Right lobe of liver (tissue), 4 donors: ENCODE measurements around the gene DGUOK.

Source experiments
- CTCF ChIP-seq, 4 donors: fragments of 200-600 bp in 3 of 4; fragments of 450-650 bp in 1 of 4; IDR thresholded peaks; one replicate each; pipeline versions ENCODE4 v1.5.1 to v1.8.0; 2016 to 2022; ENCODE audit warnings: antibody characterized with exemption in 4 of 4, mild to moderate bottlenecking in 2 of 4
- POLR2A ChIP-seq: fragments of 450-650 bp; IDR thresholded peaks from one replicate; pipeline ENCODE4 v1.6.1; 2017; ENCODE audit warnings: antibody characterized with exemption, mild to moderate bottlenecking
- donor health status: DM: no; HTN: no; CAD: no.
- donor health status: DM: no; HTN: no; CAD: no.
- donor health status: DM: no; HTN: yes; CAD: no.

GRCh38 chr2:74004212-74005182 lies 77.8 kb downstream of the DGUOK start:
- TF ChIP-seq POLR2A = no peak
- no peak for TF ChIP-seq CTCF (IDR thresholded peaks at IDR 0.05)
